ENCODE results near the gene PTPRN2. TPM values are rescaled to one million over a fixed set of nuclear protein-coding genes. Genes with fewer than 3 reads are reported as not detected.

The PTPRN2 gene
- total and polyA plus RNA-seq, 2 of the 8 experiments (the other 6 are each of a cell fraction or from before 2014, with no cell fraction given), result 2.6 to 4.5 TPM

DNA sequence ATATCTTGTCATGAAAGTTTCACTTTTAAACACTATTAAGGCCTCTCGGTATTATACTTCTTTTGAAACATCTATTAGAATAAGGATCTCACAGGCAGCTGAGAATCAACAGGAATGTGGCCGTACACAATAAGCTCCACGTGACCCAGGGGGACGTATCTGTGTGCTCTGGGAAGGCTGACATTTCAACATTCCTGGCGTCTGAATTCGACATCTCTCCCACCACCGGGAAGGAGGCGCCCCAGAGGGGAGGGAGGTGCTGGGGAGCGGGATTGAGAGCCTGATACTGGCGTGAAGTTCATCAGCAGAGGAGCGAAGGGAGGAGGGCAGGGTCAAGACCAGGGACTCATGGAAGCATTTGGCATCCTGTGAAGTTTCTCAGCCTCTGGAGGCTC is 849.6 kb downstream of the PTPRN2 start (continued):
- TF ChIP-seq, protein P1, sequence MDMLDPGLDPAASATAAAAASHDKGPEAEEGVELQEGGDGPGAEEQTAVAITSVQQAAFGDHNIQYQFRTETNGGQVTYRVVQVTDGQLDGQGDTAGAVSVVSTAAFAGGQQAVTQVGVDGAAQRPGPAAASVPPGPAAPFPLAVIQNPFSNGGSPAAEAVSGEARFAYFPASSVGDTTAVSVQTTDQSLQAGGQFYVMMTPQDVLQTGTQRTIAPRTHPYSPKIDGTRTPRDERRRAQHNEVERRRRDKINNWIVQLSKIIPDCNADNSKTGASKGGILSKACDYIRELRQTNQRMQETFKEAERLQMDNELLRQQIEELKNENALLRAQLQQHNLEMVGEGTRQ (IDR thresholded peaks at IDR 0.05; ENCODE audit: low read length), result peak; percentile 86
- TF ChIP-seq SIRT6 (IDR thresholded peaks at IDR 0.05; ENCODE audit: low read length) (no peak), HDAC6 (IDR thresholded peaks at IDR 0.05; ENCODE audit: low read depth, low read length) (no peak), SIN3A (conservative IDR thresholded peaks at IDR 0.05 in 1 of 2, IDR thresholded peaks at IDR 0.05 in 1 of 2; ENCODE audit: low read depth in 1 of 2, low read length in 2 of 2) (no peak), TEAD4 (IDR thresholded peaks at IDR 0.05; ENCODE audit: low read depth, low read length) (peak; percentile 90), CREB1 (IDR thresholded peaks at IDR 0.05) (no peak), EZH2 (IDR thresholded peaks at IDR 0.05; ENCODE audit: low read depth, low read length, severe bottlenecking) (no peak), TAF1 (IDR thresholded peaks at IDR 0.05; ENCODE audit: low read depth, low read length) (no peak), SP4 (IDR thresholded peaks at IDR 0.05; ENCODE audit: low read length) (no peak), PHF8 (conservative IDR thresholded peaks at IDR 0.05; ENCODE audit: low read depth, low read length) (no peak), CBX5 (IDR thresholded peaks at IDR 0.05; ENCODE audit: low read depth, low read length) (no peak)
- TF ChIP-seq, protein P2, sequence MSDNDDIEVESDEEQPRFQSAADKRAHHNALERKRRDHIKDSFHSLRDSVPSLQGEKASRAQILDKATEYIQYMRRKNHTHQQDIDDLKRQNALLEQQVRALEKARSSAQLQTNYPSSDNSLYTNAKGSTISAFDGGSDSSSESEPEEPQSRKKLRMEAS (IDR thresholded peaks at IDR 0.05), result 0 out of 2 replicates have a peak, but pooled peaks have one; percentile 16

Data from H1 (cell line).